Activated naive CD4-positive, alpha-beta T cell treated with anti-CD3 and anti-CD28 coated beads, Interleukin-2, amount 10 ng/mL, durations not matched to agents 7 days and 5 days (primary cell): ENCODE results near the gene KRT83.
A peak's percentile ranks its signal among the peaks of the same experiment; 100 is the strongest.
"Not testable (repeated sequence)": the region's sequence is repeated elsewhere in the genome, so short reads cannot be mapped to it uniquely, and the experiment has no call there.

Experiments
- CTCF ChIA-PET: fragments of 350-600 bp; sonication (Branson Sonifier 250); formaldehyde crosslinking; loops from one replicate; lab custom pipeline; 2021; ENCODE audit warnings: antibody characterized with exemption; lab: Charles Lee
- DNase-seq: peaks from one replicate; pipeline ENCODE4 v3.0.0-alpha.2; 2020
- H3K27ac Mint-ChIP-seq: one replicate; pipeline ENCODE4 v1.8.0; 2021; ENCODE audit warnings: mild to moderate bottlenecking, moderate library complexity, mixed read lengths
- H3K27me3 Mint-ChIP-seq: one replicate; pipeline ENCODE4 v1.8.0; 2021; ENCODE audit warnings: mild to moderate bottlenecking, mixed read lengths
- H3K36me3 Mint-ChIP-seq: one replicate; pipeline ENCODE4 v1.8.0; 2021; ENCODE audit warnings: mixed read lengths
- H3K4me1 Mint-ChIP-seq: one replicate; pipeline ENCODE4 v1.8.0; 2021; ENCODE audit warnings: mixed read lengths
- H3K4me3 Mint-ChIP-seq: one replicate; pipeline ENCODE4 v1.8.0; 2021; ENCODE audit warnings: mild to moderate bottlenecking, moderate library complexity, mixed read lengths
- H3K9me3 Mint-ChIP-seq: one replicate; pipeline ENCODE4 v1.8.0; 2021; ENCODE audit warnings: mixed read lengths

KRT83 gene

DNA sequence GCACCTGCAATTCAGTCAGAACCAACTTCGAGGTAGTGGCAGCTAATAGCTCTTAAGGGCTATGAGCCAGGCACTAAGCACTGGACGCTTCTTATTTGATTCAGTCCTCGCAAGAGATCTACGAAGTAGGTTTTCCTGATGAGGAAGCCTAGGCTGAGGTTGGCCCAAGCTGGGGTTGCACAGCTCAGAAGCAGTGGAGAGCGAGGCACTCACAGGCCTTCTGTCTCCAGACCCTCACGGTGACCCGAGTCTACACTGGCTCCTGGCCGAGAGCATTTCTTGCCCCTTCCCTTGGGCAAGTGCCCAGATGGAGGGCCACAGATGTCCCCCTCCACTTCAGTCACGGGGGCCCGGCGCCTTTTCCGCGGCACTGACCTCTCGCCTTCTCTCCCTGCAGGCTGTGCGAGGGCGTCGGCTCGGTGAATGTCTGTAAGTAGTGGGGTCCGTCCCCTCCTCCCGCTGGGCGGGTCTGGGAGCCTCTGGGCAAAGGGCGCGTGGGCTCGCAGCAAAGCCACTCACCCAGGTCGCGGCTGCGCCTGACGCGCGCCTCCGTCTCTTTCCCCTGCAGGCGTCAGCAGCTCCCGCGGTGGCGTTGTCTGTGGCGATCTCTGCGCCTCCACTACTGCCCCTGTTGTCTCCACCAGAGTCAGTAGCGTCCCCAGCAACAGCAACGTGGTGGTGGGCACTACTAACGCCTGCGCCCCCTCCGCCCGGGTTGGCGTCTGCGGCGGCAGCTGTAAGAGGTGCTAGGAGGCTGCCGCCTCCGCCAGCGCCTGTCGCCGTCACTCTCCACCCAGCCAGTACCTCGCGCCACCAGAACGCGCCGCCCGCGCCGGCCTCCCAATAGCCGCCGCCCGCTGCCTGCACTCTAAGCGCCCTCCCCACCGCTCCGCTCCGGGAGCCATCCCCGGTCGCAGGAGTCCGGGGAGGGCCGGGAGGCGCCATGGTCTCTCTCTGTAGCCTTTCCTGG is 13.1 kb downstream of the KRT83 start:
- Mint-ChIP-seq H3K27me3 (peaks cover 88% of the 10 kb centered on the region), H3K36me3 (no peaks in the 10 kb centered on the region), H3K4me3 (peak overlapping the region; percentile 50), H3K4me1 (peaks cover 28% of the 10 kb centered on the region), H3K27ac (no peak overlapping the region), H3K9me3 (no peaks in the 10 kb centered on the region)
- peak; percentile 68 for DNase-seq
- CTCF ChIA-PET, result interaction anchor here (0.6 to 4.9 kb wide), 13 partner anchors 8 to 433 kb away, joined by 3 to 34 read pairs (median 4); no protein-coding TSS in a partner anchor

GRCh38 chr12:52306731-52307130 is 14.5 kb downstream of the KRT83 start:
- Mint-ChIP-seq H3K36me3 (no peaks in the 10 kb centered on the region), H3K27me3 (peaks cover 75% of the 10 kb centered on the region), H3K9me3 (no peaks in the 10 kb centered on the region), H3K4me1 (peaks cover 28% of the 10 kb centered on the region), H3K27ac (no peak overlapping the region), H3K4me3 (no peak overlapping the region)
- CTCF ChIA-PET, result interaction anchor here (1.0 to 4.1 kb wide), 12 partner anchors 10 to 155 kb away, joined by 3 to 23 read pairs (median 4); no protein-coding TSS in a partner anchor
- DNase-seq, result peak; percentile 11

GRCh38 chr12:52305921-52306705 is 15.1 kb downstream of the KRT83 start:
- Mint-ChIP-seq H3K4me1 (peaks cover 28% of the 10 kb centered on the region), H3K9me3 (no peaks in the 10 kb centered on the region), H3K36me3 (no peaks in the 10 kb centered on the region), H3K27ac (no peak overlapping the region), H3K27me3 (peaks cover 72% of the 10 kb centered on the region), H3K4me3 (no peak overlapping the region)
- DNase-seq, result peak; percentile 19
- CTCF ChIA-PET, result interaction anchor here (1.1 to 4.1 kb wide), 10 partner anchors 10 to 155 kb away, joined by 3 to 23 read pairs (median 4); no protein-coding TSS in a partner anchor

- CTCF ChIA-PET, result interaction anchor here (4.1 kb wide), 1 partner anchor 84 kb away, joined by 23 read pairs; no protein-coding TSS in a partner anchor
- peaks cover 66% of the 10 kb centered on the region for H3K27me3 Mint-ChIP-seq
- DNase-seq, result peak; percentile 50
- H3K4me3 Mint-ChIP-seq, H3K27ac Mint-ChIP-seq, H3K9me3 Mint-ChIP-seq, H3K36me3 Mint-ChIP-seq: not testable (repeated sequence)
- H3K4me1 Mint-ChIP-seq, result peaks cover 28% of the 10 kb centered on the region
Measured at GRCh38 chr12:52304941-52305411, 16.2 kb downstream of the KRT83 start.

DNA sequence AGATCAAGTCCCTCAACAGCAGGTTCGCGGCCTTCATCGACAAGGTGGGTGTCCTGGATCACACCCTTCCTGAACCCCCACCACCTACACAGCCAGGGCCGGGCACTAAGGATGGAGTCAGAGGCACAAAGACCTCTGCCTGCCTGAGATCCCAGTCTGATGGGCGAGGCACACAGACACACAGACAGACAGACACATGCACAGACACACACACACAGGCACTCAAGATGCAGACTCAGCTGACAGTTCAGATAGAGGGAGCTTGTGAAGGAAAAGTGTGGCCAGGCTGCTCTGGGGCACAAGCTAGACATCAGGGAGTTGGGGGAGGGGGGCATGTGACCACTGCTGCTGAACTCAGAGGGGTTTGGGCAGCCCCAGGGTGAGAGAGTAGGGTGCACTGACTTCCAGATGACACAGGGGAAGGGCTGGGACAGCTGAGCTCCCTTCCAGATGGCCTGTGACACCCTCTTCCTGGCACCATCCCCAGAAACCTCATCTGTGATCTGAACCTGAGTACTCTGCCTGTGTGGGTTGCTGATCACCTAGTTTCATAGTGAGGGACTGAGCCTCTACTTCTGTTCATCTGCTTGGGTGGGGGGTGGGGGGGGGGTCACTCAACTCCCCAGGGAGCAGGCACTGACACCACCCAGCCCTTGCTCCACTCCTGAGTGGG is 18.8 kb downstream of the KRT83 start:
- Mint-ChIP-seq H3K27me3 (peaks cover 52% of the 10 kb centered on the region), H3K4me1 (peaks cover 18% of the 10 kb centered on the region)
- H3K4me3 Mint-ChIP-seq, H3K27ac Mint-ChIP-seq, H3K36me3 Mint-ChIP-seq, DNase-seq, H3K9me3 Mint-ChIP-seq, CTCF ChIA-PET: not testable (repeated sequence)

DNA sequence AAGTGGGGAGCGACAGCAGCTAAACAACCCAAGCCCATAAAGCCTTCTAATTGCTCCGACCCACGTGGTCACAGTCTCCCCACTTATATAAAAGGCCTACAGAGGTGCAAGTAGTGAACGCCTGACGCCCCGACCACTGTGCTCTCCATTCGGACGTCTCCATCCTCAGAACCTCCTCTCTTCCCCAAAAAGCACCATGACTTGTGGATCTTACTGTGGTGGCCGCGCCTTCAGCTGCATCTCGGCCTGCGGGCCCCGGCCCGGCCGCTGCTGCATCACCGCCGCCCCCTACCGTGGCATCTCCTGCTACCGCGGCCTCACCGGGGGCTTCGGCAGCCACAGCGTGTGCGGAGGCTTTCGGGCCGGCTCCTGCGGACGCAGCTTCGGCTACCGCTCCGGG is 19.5 kb downstream of the KRT83 start:
- DNase-seq, result peak; percentile 12
- H3K36me3 Mint-ChIP-seq, H3K9me3 Mint-ChIP-seq, H3K27ac Mint-ChIP-seq, CTCF ChIA-PET, H3K4me3 Mint-ChIP-seq: not testable (repeated sequence)
- peaks cover 52% of the 10 kb centered on the region for H3K27me3 Mint-ChIP-seq
- peaks cover 18% of the 10 kb centered on the region for H3K4me1 Mint-ChIP-seq

- H3K27ac Mint-ChIP-seq, result no peak overlapping the region
- peaks cover 15% of the 10 kb centered on the region for H3K4me1 Mint-ChIP-seq
Measured at GRCh38 chr12:52300796-52301691, 20.2 kb downstream of the KRT83 start.

DNA sequence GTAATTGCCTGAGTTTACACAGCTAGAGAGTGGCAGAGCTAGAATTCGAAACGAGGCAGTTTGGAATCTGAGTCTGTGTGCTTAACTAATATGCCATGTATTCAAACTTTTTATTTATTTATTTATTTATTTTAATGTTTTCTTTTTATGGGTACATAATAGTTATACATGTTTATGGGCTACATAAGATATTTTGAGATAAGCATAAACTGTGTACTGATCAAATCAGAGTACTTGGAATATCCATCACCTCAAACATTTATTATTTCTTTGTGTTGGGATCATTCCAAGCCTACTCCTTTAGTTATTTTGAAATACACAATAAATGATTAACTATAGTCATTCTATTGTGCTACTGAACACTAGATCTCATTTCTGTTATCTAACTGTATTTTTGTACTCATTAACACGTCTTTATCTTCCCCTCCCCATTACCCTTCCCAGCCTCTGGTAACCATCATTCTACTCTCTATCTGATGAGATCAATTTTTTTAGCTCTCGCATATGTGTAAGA is 22.5 kb downstream of the KRT83 start:
- DNase-seq, result no peak
- Mint-ChIP-seq H3K27ac (no peak overlapping the region), H3K4me3 (no peak overlapping the region), H3K36me3 (no peaks in the 10 kb centered on the region), H3K4me1 (peaks cover 4% of the 10 kb centered on the region), H3K9me3 (no peaks in the 10 kb centered on the region), H3K27me3 (peaks cover 41% of the 10 kb centered on the region)
- CTCF ChIA-PET, result interaction anchor here (1.0 kb wide), 1 partner anchor 19 kb away, joined by 3 read pairs; no protein-coding TSS in a partner anchor

More at GRCh38 chr12:52300796-52301691, 20.2 kb downstream of the KRT83 start:
- Mint-ChIP-seq H3K36me3 (no peaks in the 10 kb centered on the region), H3K9me3 (no peaks in the 10 kb centered on the region), H3K27me3 (peaks cover 52% of the 10 kb centered on the region), H3K4me3 (no peak overlapping the region)
- peak; percentile 11 for DNase-seq
- CTCF ChIA-PET, result no interaction called here

- H3K9me3 Mint-ChIP-seq, result no peaks in the 10 kb centered on the region
- peaks cover 4% of the 10 kb centered on the region for H3K4me1 Mint-ChIP-seq
- CTCF ChIA-PET, result interaction anchor here (1.1 kb wide), 1 partner anchor 177 kb away, joined by 3 read pairs; no protein-coding TSS in a partner anchor
- no peak overlapping the region for H3K4me3 Mint-ChIP-seq
- H3K27me3 Mint-ChIP-seq, result peaks cover 50% of the 10 kb centered on the region
- DNase-seq, result peak; percentile 2
- no peaks in the 10 kb centered on the region for H3K36me3 Mint-ChIP-seq
- H3K27ac Mint-ChIP-seq, result no peak overlapping the region
Measured at GRCh38 chr12:52296572-52297215, 24.5 kb downstream of the KRT83 start.

- Mint-ChIP-seq H3K4me1 (peaks cover 4% of the 10 kb centered on the region), H3K4me3 (no peak overlapping the region), H3K27me3 (peaks cover 46% of the 10 kb centered on the region), H3K36me3 (no peaks in the 10 kb centered on the region), H3K27ac (no peak overlapping the region), H3K9me3 (no peaks in the 10 kb centered on the region)
- DNase-seq, result no peak
- CTCF ChIA-PET, result interaction anchor here (1.1 to 2.2 kb wide), 5 partner anchors 12 to 176 kb away, joined by 3 to 7 read pairs (median 3); no protein-coding TSS in a partner anchor
Measured at GRCh38 chr12:52295663-52296062, 25.5 kb downstream of the KRT83 start.

DNA sequence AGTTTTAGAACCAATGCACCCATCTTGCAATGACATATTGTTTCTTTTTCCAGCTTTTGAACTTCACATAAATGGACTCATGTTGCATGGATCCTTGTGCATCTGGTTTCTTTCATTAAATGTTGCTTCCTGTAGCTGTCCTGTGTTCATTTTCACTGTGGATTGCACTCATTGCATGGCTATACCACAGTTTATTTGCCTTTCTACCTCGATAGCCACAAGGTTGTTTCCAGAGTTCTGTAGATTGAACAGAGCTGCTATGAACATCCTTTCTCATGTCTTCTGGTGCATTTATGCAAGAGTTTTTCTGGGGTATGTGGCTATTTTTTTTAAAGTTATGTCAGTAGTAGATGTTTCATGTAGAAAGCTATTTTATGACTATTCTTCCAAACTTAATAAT is 26.4 kb downstream of the KRT83 start:
- H3K36me3 Mint-ChIP-seq, result no peaks in the 10 kb centered on the region
- CTCF ChIA-PET, result interaction anchor here (0.6 to 2.2 kb wide), 6 partner anchors 13 to 81 kb away, joined by 3 to 9 read pairs (median 4); no protein-coding TSS in a partner anchor
- H3K4me3 Mint-ChIP-seq, result no peak overlapping the region
- H3K4me1 Mint-ChIP-seq, result peaks cover 4% of the 10 kb centered on the region
- H3K9me3 Mint-ChIP-seq, result no peaks in the 10 kb centered on the region
- H3K27me3 Mint-ChIP-seq, result peaks cover 45% of the 10 kb centered on the region
- no peak for DNase-seq
- no peak overlapping the region for H3K27ac Mint-ChIP-seq

DNA sequence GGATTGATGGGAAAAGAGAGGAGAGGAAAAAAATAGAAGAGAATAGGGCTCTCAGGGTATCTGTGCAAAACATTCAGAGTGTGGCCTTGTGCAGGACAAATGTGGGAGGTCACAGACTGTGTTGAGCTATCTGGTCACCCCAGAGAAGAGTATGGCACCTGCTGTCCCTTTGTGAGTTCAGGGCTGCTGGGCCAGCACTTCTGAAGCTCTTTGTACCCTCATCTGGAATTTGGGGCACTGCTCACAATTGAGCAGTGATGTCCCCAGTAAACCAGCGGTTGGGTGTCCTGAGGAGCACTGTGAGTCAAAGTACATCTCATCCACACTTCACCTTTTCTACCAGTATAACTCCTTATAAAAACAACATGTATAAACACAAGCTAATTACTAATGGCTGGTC is 27.3 kb downstream of the KRT83 start:
- Mint-ChIP-seq H3K4me1 (peaks cover 4% of the 10 kb centered on the region), H3K27ac (no peak overlapping the region), H3K4me3 (no peak overlapping the region), H3K9me3 (no peaks in the 10 kb centered on the region), H3K27me3 (peaks cover 42% of the 10 kb centered on the region), H3K36me3 (no peaks in the 10 kb centered on the region)
- DNase-seq, result peak; percentile 6
- CTCF ChIA-PET, result interaction anchor here (1.2 to 2.2 kb wide), 6 partner anchors 14 to 80 kb away, joined by 3 to 9 read pairs (median 4); no protein-coding TSS in a partner anchor
